Measurements from ENCODE around the gene RPGRIP1L.
"Not testable (repeated sequence)": the region's sequence is repeated elsewhere in the genome, so short reads cannot be mapped to it uniquely, and the experiment has no call there.

Gene RPGRIP1L

DNA sequence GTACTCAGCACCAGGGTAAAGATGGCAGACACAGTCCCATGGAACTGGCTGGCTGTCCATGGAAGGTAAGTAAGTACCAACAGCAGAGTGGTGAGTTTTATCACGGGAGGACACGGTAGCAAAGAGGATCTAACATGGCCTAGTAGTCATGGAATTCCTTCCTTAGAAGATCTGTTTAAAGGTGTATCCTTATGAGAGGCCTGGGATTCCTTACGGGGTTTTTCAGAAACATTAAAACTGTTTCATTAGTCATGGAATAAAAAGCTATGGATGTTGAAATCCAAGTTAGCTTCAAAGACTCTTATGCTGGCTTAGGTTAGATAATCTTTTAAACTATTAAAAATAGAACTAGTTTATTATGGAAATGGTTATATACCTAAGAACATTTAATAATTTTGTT, 7.7 kb upstream of the RPGRIP1L start:
- DNase-seq: no peak

DNA sequence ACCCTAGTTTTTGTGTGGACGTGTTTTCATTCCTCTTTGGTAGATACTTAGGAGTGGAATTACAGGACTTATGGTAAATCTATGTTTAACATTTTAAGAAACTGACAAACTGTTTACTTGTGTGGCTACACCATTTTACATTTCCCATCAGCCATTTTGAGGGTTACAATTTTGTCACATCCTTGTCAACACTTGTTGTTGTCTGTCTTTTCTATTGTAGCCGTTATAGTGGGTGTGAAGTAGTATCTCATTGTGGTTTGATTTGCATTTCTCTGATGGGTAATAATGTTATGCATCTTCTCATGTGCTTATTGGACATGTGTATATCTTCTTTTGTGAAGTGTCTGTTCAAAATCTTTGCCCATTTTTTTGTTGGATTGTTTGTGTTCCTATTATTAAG, 4.8 kb upstream of the RPGRIP1L start:
- DNase-seq: no peak

DNA sequence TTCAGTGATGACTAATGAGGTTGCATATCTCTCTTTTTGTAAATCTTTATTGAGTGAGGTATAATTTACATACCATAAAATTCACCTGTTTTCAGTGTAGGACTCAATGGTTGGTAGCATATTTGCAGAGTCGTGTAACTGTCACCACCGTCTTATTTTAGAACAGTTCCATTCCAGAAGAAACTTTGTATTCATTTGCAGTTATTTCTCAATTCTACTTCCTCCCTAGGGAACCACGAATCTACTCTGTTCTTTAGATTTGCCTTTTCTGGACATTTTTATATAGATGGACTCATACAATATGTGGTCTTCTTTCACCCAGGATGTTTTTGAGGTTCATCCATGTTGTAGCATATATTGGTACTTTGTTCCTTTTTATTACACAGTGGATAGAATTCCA, 4.0 kb upstream of the RPGRIP1L start:
- no peak for DNase-seq

DNA sequence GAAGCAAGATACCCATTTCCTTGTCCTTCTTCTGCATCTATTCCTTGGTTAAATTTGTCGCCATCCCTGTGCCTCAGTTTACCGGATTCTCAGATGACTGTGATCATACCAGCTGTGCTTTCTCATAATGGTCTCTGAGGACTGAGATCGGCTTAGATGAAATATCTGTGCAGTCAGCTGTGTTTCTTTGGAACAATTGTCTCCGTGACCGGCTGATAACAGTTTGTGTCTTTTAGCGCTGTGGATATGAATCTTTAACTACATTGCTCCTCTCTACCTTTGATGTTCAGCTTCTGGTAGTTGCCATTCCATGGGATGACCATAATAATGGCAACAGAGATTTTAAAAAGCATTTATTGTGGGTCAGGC, 770 bp upstream of the RPGRIP1L start:
- DNase-seq: no peak

DNA sequence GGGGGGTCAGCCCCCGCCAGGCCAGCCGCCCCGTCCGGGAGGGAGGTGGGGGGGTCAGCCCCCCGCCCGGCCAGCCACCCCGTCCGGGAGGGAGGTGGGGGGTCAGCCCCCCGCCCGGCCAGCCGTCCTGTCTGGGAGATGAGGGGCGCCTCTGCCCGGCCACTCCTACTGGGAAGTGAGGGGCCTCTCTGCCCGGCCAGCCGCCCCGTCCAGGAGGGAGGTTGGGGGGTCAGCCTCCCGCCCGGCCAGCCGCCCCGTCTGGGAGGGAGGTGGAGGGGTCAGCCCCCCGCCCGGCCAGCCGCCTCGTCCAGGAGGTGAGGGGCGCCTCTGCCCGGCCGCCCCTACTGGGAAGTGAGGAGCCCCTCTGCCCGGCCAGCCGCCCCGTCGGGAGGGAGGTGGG, 5.4 kb downstream of the RPGRIP1L start:
- DNase-seq: not testable (repeated sequence)

DNA sequence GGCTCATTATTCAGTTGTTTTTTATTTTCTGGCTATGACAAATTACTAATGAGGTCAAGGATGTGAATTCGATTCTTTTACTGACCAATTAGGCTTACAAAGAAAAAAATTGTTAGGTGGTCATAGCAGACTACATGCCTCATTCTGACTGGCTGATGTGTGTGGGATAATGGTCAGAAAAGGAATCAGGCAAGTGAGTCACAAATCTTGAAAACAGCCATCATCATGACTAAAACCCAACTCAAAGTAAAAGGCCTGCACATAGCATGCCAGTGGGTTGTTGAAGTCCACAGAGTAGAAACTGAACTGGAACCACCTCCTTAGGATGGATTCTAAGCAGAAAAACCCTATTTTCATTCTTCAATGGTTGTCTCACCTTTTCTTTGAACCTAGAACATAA, 8.6 kb downstream of the RPGRIP1L start:
- DNase-seq: no peak

DNA sequence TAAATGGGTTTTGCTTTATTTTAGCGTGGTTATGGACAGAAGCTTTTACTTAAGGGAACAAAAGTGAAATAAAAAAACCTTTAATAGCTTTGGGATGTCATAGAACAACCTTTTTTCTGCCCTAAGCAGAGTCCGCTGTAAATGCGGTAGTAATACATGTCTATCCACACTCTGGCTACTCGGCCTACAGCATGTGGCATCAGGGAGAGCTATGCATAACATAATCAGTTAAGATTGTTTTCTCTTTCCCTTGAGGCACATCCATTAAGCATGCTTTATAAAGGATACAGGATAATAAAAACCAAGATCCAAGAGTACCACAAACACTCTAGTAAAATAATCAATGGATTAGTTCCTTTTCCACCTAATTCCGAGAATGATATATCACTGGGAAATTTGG, 10.3 kb downstream of the RPGRIP1L start:
- DNase-seq: no peak

DNA sequence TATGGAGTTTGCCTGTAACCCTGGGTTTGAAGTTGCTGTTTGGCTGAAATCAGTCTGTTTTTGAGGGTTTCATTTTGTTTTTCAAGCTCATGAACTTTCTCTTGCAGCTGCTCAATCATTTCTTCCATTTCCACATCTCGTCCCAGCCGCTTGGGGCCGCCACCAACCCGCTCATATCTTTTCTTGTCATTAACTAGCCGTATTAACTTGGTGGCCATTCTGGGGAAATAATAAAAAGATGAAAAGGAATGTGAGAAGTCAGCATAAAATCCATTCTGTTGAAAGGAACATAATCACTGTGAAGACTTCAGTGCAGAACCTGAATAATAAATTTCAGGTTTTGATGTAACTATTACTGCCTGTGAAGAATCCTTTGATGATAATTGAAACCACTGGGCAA, 11.5 kb downstream of the RPGRIP1L start:
- no peak for DNase-seq

DNA sequence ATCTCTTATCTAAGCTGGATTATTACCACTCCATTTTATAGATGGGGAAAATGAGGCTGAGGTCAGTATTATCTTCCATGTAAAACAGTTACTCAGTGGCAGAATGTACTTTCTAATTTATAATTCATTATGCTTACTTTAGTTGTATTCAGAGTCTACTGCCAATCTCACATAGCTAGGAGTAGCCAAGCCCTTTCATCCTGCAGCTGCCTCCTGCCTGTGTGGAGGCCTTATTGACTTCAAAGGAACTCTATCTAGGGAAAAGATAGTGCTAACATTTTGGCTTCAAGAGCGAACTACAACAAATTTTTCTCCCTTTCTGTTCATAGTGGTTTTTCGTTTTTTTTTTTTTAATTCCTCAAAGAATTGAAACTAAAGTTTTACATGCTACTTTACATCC, 12.9 kb downstream of the RPGRIP1L start:
- no peak for DNase-seq

DNA sequence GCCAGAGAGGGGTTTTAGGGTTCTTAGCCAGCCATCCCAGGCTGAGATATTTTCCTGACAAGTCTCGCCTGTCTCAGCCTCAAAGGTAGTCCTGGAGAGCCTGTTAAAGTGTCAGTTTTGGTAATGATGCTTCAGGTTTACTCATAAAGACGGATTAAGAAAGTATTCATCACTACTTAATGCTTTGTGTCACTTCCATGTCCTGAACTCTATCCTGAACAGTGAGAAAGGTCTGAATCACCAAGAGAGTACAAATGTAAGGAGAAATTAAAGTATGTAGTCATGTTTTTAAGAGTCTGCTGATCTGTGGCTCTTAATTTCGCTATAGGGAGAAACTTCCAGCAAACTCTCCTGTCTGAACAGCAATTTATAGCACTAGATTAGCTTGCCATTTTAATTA, 14.0 kb downstream of the RPGRIP1L start:
- DNase-seq: no peak

DNA sequence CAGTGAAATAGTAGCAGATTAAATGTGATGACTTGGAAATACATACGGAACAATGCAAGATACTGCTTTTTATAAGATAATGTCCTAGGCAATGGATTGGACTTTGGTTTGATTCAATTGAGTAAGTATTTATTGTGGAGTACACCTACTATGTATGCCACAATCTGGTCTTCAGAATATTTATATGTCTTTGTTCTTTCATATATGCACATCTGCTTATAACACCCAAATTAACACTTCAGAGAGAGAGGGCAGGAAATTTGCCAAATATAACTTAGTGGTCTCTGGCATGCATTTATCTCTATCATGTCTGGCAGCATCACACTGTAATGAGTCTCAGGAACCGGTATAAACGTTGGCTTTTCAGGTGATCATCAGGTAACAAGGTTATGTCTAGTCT, 16.9 kb downstream of the RPGRIP1L start:
- DNase-seq: no peak

DNA sequence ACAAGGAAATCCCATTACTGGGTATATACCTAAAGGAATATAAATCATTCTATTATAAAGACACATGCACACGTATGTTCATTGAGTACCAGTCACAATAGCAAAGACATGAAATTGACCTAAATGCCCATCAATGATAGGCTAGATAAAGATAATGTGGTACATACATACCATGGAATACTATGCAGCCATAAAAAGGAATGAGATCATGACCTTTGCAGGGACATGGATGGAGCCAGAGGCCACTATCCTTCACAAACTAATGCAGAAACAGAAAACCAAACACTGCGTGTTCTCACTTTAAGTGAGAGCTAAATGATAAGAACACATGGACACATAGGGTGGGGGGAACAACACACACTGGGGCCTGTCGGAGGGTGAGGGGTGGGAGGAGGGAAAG, 18.3 kb downstream of the RPGRIP1L start:
- not testable (repeated sequence) for DNase-seq

DNA sequence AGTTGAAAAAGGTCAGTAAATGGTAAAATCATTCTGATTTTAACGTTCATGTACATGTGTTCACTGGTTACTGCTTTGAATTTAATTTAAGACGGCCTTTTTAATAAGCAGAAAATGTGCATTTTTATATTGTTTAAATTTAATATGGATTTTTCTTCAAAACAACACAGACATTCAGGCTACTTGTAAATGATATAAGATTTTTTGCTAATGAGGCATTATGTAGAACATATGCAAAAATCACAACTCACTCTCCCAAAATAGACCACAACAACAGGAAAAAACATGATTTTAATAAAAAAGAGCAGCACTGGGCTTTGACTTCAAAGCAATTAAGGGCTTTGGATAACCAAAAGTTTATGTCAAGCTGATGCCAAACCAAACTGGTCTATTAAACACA, 22.3 kb downstream of the RPGRIP1L start:
- DNase-seq: no peak

DNA sequence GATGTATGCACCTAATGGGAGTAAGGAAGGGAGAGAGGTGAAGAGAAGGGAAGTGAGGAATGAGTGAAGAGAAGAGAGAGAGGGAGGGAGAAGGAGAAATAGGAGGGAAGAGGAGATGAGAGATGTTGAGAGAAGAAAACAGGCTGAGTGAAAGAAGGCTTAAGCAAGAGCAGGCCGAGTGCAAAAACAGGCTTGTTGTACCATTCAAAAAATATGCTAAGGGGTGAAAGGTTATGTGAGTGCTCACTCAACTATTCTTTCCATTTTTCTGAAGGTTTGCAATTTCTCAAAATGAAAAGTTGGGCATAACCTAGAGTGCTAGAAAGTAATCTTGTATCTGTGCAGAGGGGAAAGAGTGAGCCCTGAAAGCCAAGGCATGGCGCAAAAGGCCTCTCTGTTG, 22.9 kb downstream of the RPGRIP1L start:
- DNase-seq: no peak

DNA sequence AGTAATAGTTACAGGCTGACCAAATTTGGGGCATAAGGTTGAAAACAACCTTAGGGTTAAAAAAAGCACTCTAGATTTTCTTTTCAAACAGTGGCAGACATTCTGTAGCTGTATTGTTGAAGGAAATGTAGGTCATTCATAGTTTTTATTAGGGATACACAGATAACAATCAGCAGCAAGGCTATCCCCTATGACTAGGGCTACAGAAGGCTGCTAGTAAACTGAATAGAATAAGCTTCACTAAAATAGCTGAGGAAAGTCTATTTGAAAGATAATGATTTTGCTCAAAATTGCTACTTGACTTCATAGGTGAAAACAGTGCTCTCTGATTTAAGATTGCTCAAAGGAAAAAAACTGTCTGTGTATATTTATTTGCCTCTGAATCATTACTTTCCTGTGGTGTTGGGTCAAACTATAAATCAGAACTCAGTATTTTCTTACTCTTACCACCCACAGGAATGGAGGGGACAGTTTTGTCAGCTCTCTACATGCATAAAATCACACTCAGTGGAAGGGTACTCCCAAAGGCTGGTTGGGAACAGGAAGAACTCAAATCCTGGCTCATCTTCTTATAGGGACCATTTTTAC, 24.8 kb downstream of the RPGRIP1L start:
- DNase-seq: no peak

DNA sequence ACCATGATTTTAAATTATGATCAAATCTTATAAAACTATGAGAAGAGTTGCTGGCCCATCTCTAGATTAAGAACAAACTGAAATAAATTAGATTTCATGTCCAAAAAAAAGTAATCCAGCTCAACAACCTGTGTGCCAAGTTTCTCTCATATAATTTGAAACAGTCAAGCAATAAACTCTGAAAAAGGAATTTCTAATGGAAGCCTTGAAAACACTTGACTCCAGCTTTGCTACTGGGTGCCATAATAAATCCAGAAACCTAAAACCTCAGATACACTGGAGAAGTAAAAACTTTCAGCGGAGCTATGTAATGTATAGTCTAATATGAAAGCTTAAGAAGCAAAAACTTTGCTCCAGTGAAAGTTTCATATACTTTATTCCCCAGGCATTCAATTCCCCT, 25.5 kb downstream of the RPGRIP1L start:
- DNase-seq: no peak

DNA sequence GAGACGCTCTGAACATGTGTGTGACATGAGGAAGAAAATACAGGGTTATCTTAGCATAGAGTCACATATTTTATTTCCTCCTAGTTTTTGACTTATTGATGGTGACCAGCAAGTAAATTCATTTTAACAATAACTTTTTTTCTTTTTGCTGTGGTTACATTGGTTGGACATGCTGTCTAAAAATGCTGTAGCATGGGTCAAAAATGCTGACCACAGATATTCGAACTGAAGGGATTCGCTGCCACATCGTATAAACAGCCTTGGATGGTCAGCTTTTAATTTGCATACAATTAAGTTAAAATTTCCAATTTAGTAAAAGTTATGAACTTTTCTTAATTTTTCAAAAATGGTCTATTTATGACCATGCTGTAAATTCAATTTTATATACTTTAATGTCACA, 30.5 kb downstream of the RPGRIP1L start:
- no peak for DNase-seq

DNA sequence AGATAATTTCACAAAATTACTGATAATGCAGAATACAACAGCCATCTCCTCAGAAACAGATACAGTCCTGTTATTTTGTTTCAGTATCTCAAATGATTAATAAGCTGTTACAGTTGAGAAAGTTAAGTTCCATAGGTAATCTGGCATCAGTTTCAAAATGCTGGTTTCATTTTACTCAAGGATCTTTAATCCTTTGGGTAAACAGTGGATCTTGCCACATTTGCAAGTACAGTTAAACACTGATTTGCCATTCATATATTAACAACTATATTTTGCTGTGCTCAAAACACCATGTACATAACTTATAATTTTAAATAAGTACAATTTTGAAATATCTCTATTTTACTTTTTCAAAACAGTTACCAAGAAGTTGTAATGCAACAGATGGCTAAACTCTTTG, 31.2 kb downstream of the RPGRIP1L start:
- DNase-seq: no peak

DNA sequence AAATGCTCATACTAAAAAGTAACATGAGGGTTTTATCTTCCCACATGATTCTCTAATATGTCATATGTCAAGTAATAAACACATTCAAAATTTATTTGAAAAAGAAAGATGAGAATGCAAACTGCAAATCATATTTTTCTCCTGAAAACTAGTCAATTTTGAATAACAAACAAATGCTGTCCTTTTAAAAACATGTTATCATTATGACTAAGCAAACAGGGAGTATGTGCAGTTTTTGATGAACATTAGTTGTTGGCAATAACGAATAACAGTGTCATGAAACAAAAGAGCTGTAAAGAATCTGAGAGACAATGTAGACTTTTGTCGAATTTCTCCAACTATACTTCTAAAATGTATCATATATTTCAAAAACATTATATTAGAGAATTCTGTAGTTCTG, 34.8 kb downstream of the RPGRIP1L start:
- no peak for DNase-seq

DNA sequence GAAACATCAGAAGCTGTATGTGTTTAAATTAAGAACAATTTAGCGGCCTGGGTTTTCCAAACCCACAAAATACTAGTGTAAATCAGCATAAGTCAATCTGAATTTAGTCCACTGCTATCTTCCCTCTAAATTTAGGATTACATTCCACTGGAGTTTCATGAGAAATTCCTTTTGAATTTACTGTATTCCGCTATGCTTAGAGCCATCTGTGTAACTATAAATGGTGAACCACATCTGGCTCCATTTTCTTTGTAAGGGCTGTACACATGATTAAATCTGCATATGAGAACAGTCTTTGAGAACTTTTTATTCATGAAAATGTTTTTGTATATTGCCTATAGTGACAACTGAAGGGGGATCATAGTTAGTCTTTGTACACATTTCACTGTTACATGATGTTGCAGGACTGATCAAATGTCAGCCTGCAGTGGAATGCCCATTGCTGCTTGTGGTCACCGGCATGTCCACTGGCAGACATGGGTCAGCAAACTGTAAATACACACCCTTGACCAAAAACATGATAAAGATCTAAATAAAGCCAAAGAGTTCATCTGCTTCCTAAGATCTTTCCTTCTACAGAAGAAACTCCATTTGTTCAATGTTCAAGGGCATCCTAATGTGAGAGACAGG, 36.8 kb downstream of the RPGRIP1L start:
- no peak for DNase-seq

DNA sequence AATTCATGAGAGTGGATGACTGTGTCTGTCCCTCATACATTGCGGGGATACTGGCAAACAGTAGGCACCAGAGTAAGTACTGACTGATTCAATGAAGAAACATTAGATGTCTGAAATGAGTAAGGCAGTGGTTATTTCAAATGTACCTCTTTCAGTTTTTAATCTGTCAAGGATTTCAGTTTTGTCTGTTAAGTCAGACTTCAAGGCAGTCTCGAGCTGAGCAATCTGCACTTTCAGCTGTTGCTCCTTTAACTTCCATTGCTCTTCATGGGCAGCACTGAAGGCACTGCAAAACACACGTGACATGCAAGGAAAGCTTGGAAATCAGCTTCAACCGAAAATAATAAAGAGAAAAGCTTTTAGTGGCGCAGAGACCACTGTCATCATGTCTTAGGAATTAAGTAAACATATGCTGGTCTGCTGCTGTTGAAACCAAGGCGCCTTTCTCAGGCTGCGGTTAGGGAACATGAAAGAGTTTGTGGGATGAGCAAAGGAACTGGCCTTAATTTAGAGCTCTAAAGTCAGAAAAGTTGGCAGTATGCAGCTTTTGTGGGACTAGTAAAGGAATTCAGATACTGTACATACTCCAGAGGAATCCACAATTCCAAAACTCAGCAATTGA, 38.8 kb downstream of the RPGRIP1L start:
- DNase-seq: no peak

DNA sequence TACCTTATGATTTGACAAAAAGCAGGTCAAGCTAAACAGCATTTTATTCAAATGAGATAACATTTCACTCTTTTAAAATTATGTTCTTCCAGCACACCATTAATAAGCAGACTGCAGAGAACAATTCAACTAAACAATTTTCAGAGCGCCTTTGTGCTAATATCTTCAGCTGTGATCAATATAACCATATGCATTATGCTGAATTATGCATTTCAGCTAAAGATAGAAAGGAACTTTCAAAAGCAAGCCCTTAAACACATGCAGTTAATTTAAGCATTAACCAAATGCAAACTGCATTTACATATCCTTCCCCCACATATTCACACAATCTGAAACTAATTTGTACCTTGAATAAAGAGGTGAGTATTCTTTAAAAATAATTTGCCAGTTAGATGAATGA, 41.6 kb downstream of the RPGRIP1L start:
- no peak for DNase-seq

DNA sequence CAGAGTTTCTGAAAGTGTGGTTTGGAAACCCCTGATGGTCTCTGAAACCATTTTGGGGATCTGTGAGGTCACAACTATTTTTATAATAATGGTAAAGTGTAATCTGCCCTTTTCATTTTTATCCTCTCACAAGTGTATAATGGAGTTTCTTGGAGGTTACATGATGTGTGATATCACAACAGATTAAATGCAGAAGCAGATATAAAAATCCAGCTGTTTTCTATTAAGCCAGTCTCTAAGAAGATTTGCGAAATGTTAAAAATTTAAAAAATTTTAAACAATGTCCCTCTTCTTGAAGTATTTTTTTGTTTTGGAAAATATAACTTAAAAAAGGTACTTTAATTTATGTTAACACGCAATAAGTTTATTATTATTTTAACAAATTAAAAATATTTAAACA, 48.7 kb downstream of the RPGRIP1L start:
- no peak for DNase-seq

DNA sequence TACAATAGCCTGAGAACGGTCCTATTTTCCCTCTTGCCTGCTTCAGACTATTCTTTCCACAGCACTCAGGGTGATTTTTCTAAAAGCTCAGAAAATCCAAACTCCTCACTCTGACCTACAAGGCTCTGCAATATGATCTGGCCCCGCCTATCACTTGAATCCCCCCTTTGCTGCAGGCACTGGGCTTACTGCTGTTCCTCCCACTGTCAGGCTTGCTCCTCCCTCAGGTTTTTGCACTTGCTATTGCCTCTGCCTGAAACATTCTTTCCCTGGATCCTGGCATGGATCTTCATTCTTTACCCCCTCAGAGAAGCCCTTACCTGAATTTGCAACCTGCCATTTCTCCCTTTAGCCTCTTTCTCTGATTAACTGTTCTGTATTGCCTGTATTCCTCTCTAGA, 52.3 kb downstream of the RPGRIP1L start:
- no peak for DNase-seq

DNA sequence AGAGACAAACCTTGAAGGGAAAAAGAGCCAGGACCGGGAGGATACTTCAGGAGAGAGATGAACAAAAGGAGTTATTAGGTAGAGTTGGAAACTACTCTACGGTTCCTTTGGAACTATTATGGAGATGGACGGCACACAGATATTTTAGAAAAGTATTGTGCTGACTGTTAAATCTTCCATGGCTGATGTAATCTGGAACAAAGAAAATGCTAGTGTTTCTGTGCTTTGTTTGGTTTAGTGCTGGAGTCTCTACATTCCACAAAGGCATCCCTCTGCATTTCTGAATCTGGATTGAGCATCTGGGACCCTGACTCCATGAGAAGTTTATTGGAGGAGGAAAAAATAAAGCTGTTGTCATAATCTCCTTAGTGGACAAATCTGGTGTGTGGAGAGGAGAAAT, 57.2 kb downstream of the RPGRIP1L start:
- no peak for DNase-seq

Measured in activated CD4-positive, alpha-beta T cell treated with anti-CD3 and anti-CD28 coated beads for 1 hour (primary cell).